GM18858 (cell line): ENCODE measurements around the gene MED15.

Experiments
- ATAC-seq: cut with Tn5 transposase; IDR thresholded peaks from one replicate; pipeline ENCODE4 v1.9.1; 2021; ENCODE audit not compliant: unreplicated experiment

MED15 gene

GRCh38 chr22:20508815-20509271 is 1.4 kb downstream of the MED15 start:
- no peak for ATAC-seq

GRCh38 chr22:20509344-20510047 is 2.1 kb downstream of the MED15 start:
- ATAC-seq = no peak

- no peak for ATAC-seq
Measured at GRCh38 chr22:20510811-20511577, 3.6 kb downstream of the MED15 start.

GRCh38 chr22:20511578-20512229 is 4.3 kb downstream of the MED15 start:
- no peak for ATAC-seq

- no peak for ATAC-seq
Measured at GRCh38 chr22:20514658-20515406, 7.4 kb downstream of the MED15 start.

GRCh38 chr22:20516399-20516798 is 9.0 kb downstream of the MED15 start:
- no peak for ATAC-seq

GRCh38 chr22:20517422-20517821 is 10.0 kb downstream of the MED15 start:
- ATAC-seq = no peak

GRCh38 chr22:20517841-20518592 is 10.6 kb downstream of the MED15 start:
- ATAC-seq = no peak

- ATAC-seq = no peak
Measured at GRCh38 chr22:20519558-20519957, 12.1 kb downstream of the MED15 start.

- no peak for ATAC-seq
Measured at GRCh38 chr22:20520093-20520511, 12.7 kb downstream of the MED15 start.

GRCh38 chr22:20522134-20523004 is 15.0 kb downstream of the MED15 start:
- no peak for ATAC-seq

- ATAC-seq = no peak
Measured at GRCh38 chr22:20523086-20523983, 15.9 kb downstream of the MED15 start.

GRCh38 chr22:20524004-20524481 is 16.6 kb downstream of the MED15 start:
- ATAC-seq = no peak

- ATAC-seq = no peak
Measured at GRCh38 chr22:20525048-20525447, 17.6 kb downstream of the MED15 start.

- ATAC-seq = no peak
Measured at GRCh38 chr22:20526305-20526627, 18.9 kb downstream of the MED15 start.

- ATAC-seq = no peak
Measured at GRCh38 chr22:20526628-20527355, 19.4 kb downstream of the MED15 start.

- no peak for ATAC-seq
Measured at GRCh38 chr22:20528405-20528978, 21.1 kb downstream of the MED15 start.
